Measurements from ENCODE around the gene LRTM1.

- TF ChIP-seq CTCF (IDR thresholded peaks at IDR 0.05) = no peak
- TF ChIP-seq E2F6 (IDR thresholded peaks at IDR 0.05; ENCODE audit: borderline replicate concordance, low read depth) = no peak
- TF ChIP-seq KDM1A (IDR thresholded peaks at IDR 0.05; ENCODE audit: low read depth) = no peak
- no peak for TF ChIP-seq REST (IDR thresholded peaks at IDR 0.05)
Measured at GRCh38 chr3:54888162-54888561, 39.7 kb downstream of the LRTM1 start.

All from A549 (cell line).